Activated CD8-positive, alpha-beta memory T cell treated with anti-CD3 and anti-CD28 coated beads, Interleukin-2, amount 10 ng/mL, durations not matched to agents 7 days and 5 days (primary cell): ENCODE data around the gene KIAA0825. TPM values are rescaled to one million over a fixed set of nuclear protein-coding genes. Genes with fewer than 3 reads are reported as not detected.
"Not testable (repeated sequence)": the region's sequence is repeated elsewhere in the genome, so short reads cannot be mapped to it uniquely, and the experiment has no call there.

Experiments used
- ATAC-seq: fragments of 150-1000 bp; cut with Tn5 transposase; one replicate; pipeline ENCODE4 v1.10.0; 2021; ENCODE audit warnings: moderate library complexity
- CTCF ChIA-PET: fragments of 350-600 bp; sonication (Branson Sonifier 250); formaldehyde crosslinking; loops from one replicate; lab custom pipeline; 2021; ENCODE audit warnings: antibody characterized with exemption; lab: Charles Lee
- DNase-seq: peaks from one replicate; pipeline ENCODE4 v3.0.0-alpha.2; 2020
- H3K27ac Mint-ChIP-seq: one replicate; pipeline ENCODE4 v1.8.0; 2021; ENCODE audit warnings: mild to moderate bottlenecking, mixed read lengths
- H3K27me3 Mint-ChIP-seq: one replicate; pipeline ENCODE4 v1.8.0; 2021; ENCODE audit warnings: mixed read lengths
- H3K36me3 Mint-ChIP-seq: one replicate; pipeline ENCODE4 v1.8.0; 2021; ENCODE audit warnings: mild to moderate bottlenecking, mixed read lengths
- H3K4me1 Mint-ChIP-seq: one replicate; pipeline ENCODE4 v1.8.0; 2021; ENCODE audit warnings: mixed read lengths
- H3K4me3 Mint-ChIP-seq: one replicate; pipeline ENCODE4 v1.8.0; 2021; ENCODE audit warnings: mild to moderate bottlenecking, moderate library complexity, mixed read lengths
- H3K9me3 Mint-ChIP-seq: one replicate; pipeline ENCODE4 v1.8.0; 2022; ENCODE audit warnings: low read depth, mixed read lengths
- total RNA-seq, 2 experiments: library from RNA; stranded (reverse); gene quantifications; one replicate each; pipeline ENCODE4 v1.2.3, GENCODE V29; 2021

KIAA0825 gene
- total RNA-seq, 2 experiments from 2014 or later, result 2.7 to 3.3 TPM

- Mint-ChIP-seq H3K4me3 (no peak overlapping the region), H3K9me3 (no peaks in the 10 kb centered on the region), H3K27ac (no peak overlapping the region), H3K36me3 (no peaks in the 10 kb centered on the region), H3K4me1 (no peaks in the 10 kb centered on the region), H3K27me3 (no peaks in the 10 kb centered on the region)
- ATAC-seq, result no peak
- CTCF ChIA-PET, result no interaction called here
- no peak for DNase-seq
Measured at GRCh38 chr5:94360382-94361130, 257.8 kb downstream of the KIAA0825 start.

DNA sequence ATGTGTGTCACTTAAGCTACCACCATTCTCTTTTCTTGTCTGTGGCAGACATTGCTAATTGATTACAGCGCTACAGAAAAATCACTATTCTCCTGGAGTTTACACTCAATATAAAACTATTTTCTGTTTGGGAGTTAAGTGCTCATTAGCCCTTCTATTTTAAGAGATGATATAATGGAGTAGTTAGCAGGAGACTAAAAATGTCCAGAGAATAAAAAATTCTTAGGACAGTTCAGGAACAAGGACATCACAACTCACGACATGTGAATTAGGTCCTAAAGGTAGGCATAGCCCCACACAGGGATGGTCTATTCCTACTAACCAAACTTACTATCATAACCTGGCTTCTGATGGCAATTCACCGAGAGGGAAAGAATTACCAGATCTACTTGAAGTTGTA, 258.5 kb downstream of the KIAA0825 start:
- H3K27ac Mint-ChIP-seq, result no peak overlapping the region
- ATAC-seq (no peak), DNase-seq (no peak)
- no peaks in the 10 kb centered on the region for H3K27me3 Mint-ChIP-seq
- no peaks in the 10 kb centered on the region for H3K9me3 Mint-ChIP-seq
- no peaks in the 10 kb centered on the region for H3K36me3 Mint-ChIP-seq
- CTCF ChIA-PET, result no interaction called here
- H3K4me1 Mint-ChIP-seq, result no peaks in the 10 kb centered on the region
- no peak overlapping the region for H3K4me3 Mint-ChIP-seq

DNA sequence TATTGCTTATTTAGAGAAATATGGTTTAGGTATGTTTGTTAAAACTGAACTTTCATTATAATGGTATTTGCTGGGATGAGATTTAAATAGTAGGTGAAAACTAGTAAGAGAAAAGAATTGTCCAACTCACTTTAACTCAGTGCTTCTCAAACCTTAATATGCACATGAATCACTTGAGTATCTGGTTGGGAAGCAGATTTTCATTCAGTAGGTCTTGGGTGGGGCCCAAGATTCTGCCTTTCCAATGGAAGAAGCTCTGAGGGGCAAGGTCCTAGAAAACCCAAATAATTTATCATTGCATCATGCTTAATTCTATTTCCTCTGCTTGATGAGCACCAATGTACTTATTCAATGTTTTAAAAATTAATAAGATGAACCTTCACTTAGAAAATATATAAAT, 262.6 kb downstream of the KIAA0825 start:
- DNase-seq (no peak), ATAC-seq (no peak)
- no peak overlapping the region for H3K27ac Mint-ChIP-seq
- CTCF ChIA-PET, result no interaction called here
- H3K4me3 Mint-ChIP-seq, result no peak overlapping the region
- H3K27me3 Mint-ChIP-seq, result no peaks in the 10 kb centered on the region
- H3K36me3 Mint-ChIP-seq, result no peaks in the 10 kb centered on the region
- H3K4me1 Mint-ChIP-seq, result no peaks in the 10 kb centered on the region
- H3K9me3 Mint-ChIP-seq, result no peaks in the 10 kb centered on the region

DNA sequence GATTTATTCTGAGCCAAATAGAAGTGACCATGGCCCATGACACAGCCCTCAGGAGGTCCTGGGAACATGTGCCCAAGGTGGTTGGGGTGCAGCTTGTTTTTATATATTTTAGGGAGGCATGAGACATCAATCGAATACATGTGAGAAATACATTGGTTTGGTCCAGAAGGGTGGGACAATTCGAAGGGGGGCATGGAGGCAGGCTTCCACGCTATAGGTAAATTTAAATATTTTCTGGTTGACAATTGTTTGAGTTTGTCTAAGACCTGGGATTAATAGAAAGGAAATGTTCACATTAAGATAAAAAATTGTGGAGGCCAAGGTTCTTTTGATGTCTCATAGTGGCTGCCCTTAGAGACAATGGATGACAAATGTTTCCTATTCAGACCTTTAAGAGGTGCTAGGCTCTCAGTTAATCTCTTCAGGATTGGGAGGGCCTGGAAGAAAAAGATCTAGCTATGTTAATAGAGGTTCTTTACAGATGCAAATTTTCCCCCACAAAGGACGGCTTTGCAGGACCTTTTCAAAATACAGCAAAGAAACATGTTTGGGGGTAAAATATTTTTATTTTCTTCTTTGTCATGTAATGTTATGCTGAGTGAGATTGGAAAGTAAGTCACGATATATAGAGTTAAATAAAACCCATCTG, 263.4 kb downstream of the KIAA0825 start:
- H3K4me3 Mint-ChIP-seq, CTCF ChIA-PET, H3K9me3 Mint-ChIP-seq, H3K36me3 Mint-ChIP-seq, H3K4me1 Mint-ChIP-seq, H3K27me3 Mint-ChIP-seq, ATAC-seq, DNase-seq, H3K27ac Mint-ChIP-seq: not testable (repeated sequence)

DNA sequence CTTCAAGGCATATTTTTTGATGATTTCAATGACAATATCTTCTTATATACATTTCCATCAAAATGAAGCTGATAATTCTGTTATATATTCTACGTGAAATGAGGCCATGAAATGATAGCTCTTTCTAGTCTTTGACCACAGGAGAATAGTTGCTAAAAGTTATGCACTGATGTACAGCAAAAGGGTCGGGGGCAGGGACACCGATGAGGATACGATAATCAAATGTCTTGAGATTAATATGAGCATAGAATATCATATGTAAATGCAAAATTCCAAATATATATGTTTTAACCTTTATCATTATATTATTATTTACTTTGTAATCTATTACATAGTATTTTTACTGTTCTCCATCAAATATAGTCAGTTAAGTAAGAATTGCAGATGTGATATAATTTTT, 264.8 kb downstream of the KIAA0825 start:
- no peak for DNase-seq
- no peaks in the 10 kb centered on the region for H3K27me3 Mint-ChIP-seq
- CTCF ChIA-PET, result no interaction called here
- no peak overlapping the region for H3K27ac Mint-ChIP-seq
- H3K36me3 Mint-ChIP-seq, result peaks cover 2% of the 10 kb centered on the region
- H3K4me1 Mint-ChIP-seq, result peaks cover 6% of the 10 kb centered on the region
- no peak overlapping the region for H3K4me3 Mint-ChIP-seq
- H3K9me3 Mint-ChIP-seq, result no peaks in the 10 kb centered on the region
- ATAC-seq, result no peak

DNA sequence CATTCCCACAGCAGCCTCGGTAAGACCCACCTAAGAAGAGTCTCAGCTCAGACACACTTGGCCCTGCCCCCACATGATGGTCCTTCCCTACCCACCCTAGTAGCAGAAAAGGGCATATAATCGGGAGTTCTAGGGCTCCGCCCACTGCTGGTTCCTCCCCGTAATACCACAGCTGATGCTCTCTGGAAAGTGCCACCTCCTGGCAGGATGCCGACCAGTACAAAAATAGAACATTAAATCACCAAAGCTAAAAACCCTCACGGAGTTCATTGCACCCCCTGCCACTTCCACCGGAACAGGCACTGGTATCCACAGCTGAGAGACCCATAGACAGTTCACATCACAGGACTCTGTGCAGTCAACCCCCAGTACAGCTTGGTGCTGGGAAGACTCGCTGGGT, 271.3 kb downstream of the KIAA0825 start:
- Mint-ChIP-seq H3K27me3 (no peaks in the 10 kb centered on the region), H3K27ac (no peak overlapping the region), H3K9me3 (peaks cover 4% of the 10 kb centered on the region), H3K36me3 (peaks cover 2% of the 10 kb centered on the region), H3K4me1 (peaks cover 8% of the 10 kb centered on the region), H3K4me3 (no peak overlapping the region)
- CTCF ChIA-PET, result no interaction called here
- no peak for ATAC-seq
- no peak for DNase-seq

DNA sequence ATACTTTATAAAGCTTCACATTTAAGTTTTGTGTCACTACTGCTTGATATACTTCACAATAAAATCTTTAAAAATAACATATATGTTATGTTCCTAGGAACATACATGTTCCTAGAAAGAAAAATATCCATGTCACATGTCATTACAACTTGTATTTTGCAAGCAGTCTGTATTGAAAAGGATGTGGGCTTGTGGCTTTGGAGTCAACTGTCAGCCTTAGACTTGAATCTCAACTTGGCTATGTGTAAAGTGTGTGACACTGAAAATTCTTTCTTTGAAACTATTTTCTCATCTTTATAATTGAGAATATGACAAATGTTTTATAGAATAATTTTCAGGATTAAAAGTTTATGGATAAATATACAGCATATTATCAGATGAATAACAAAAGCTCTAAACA, 273.1 kb downstream of the KIAA0825 start:
- no peak overlapping the region for H3K4me3 Mint-ChIP-seq
- no peak for DNase-seq
- peaks cover 4% of the 10 kb centered on the region for H3K9me3 Mint-ChIP-seq
- peaks cover 8% of the 10 kb centered on the region for H3K4me1 Mint-ChIP-seq
- H3K27me3 Mint-ChIP-seq, result no peaks in the 10 kb centered on the region
- H3K36me3 Mint-ChIP-seq, result peaks cover 2% of the 10 kb centered on the region
- no peak overlapping the region for H3K27ac Mint-ChIP-seq
- ATAC-seq, result no peak
- CTCF ChIA-PET, result no interaction called here

DNA sequence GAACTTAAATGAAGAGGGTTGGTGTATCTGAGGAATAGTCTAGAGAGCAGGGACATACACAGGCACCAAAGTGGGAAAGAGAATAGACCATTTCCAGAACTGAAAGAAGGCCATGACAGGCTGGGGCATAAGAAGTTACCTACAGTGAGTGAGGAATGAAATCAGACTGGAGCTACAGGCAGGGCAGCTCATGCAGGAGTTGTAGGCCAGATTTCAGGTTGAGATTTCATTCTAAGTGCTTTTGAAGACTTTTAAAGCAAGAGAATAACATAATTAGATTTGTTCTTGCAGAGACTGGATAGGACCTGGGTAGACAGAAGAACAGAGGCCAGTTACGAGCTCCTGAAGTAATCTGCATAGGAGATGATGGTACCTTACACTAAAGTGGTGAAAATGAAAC, 280.8 kb downstream of the KIAA0825 start:
- CTCF ChIA-PET, result no interaction called here
- DNase-seq (no peak), ATAC-seq (no peak)
- Mint-ChIP-seq H3K4me3 (no peak overlapping the region), H3K27ac (no peak overlapping the region), H3K4me1 (no peaks in the 10 kb centered on the region), H3K27me3 (no peaks in the 10 kb centered on the region), H3K9me3 (no peaks in the 10 kb centered on the region), H3K36me3 (no peaks in the 10 kb centered on the region)

- Mint-ChIP-seq H3K4me3 (no peak overlapping the region), H3K4me1 (no peaks in the 10 kb centered on the region), H3K9me3 (no peaks in the 10 kb centered on the region), H3K27me3 (no peaks in the 10 kb centered on the region), H3K36me3 (no peaks in the 10 kb centered on the region), H3K27ac (no peak overlapping the region)
- CTCF ChIA-PET, result no interaction called here
- no peak for ATAC-seq
- DNase-seq, result no peak
Measured at GRCh38 chr5:94335936-94336335, 282.5 kb downstream of the KIAA0825 start.

DNA sequence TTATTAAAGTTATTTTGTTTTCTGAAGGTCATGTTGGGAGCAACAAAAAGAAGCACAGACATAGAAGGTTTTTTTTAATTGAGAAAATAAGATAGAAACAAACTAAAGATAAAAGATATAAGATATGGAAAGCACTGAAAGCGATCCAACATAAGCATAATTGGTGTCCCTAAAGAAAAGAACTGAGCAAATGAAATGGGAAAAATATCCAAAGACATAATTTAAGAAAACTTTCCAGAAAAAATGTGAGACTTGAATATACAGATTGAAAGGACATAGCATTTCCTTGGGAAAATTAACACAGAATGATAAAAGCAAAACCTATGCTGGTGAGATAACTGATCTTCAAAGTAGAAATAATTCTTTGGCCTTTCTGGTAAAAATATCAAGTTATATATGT, 289.3 kb downstream of the KIAA0825 start:
- H3K9me3 Mint-ChIP-seq, result peaks cover 7% of the 10 kb centered on the region

DNA sequence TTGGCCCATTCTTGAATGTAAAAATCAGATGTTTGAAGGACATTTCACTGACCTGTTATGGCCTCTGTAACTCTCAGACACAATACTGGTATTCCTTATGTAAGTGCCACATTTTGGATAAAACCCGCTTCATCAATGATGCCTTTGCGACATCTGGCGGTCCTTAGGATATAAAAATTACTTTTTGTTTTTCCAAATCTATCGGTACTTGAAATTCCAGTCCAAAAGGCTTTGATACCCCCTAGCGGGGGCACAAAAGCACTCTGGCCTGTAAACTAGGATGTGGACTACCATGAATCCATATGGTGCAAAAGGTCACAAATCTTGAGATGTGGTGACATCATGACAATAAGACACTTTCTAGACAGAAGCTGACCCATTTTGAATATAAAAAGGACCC, 291.8 kb downstream of the KIAA0825 start:
- CTCF ChIA-PET, result no interaction called here
- Mint-ChIP-seq H3K27ac (no peak overlapping the region), H3K9me3 (peaks cover 7% of the 10 kb centered on the region), H3K27me3 (no peaks in the 10 kb centered on the region), H3K4me3 (no peak overlapping the region), H3K4me1 (no peaks in the 10 kb centered on the region), H3K36me3 (no peaks in the 10 kb centered on the region)
- ATAC-seq (no peak), DNase-seq (no peak)

More for the DNA sequence above, 289.3 kb downstream of the KIAA0825 start:
- Mint-ChIP-seq H3K4me3 (no peak overlapping the region), H3K36me3 (no peaks in the 10 kb centered on the region), H3K4me1 (no peaks in the 10 kb centered on the region), H3K27me3 (no peaks in the 10 kb centered on the region), H3K27ac (no peak overlapping the region)
- ATAC-seq, result no peak
- CTCF ChIA-PET, result no interaction called here
- no peak for DNase-seq

- Mint-ChIP-seq H3K27ac (no peak overlapping the region), H3K27me3 (no peaks in the 10 kb centered on the region), H3K9me3 (no peaks in the 10 kb centered on the region), H3K36me3 (no peaks in the 10 kb centered on the region), H3K4me3 (no peak overlapping the region), H3K4me1 (no peaks in the 10 kb centered on the region)
- CTCF ChIA-PET, result no interaction called here
- ATAC-seq (no peak), DNase-seq (no peak)
Measured at GRCh38 chr5:94316916-94317838, 301.2 kb downstream of the KIAA0825 start.

GRCh38 chr5:94314460-94315131, 303.8 kb downstream of the KIAA0825 start:
- Mint-ChIP-seq H3K27ac (no peak overlapping the region), H3K9me3 (no peaks in the 10 kb centered on the region), H3K4me1 (no peaks in the 10 kb centered on the region), H3K27me3 (no peaks in the 10 kb centered on the region), H3K36me3 (no peaks in the 10 kb centered on the region), H3K4me3 (no peak overlapping the region)
- CTCF ChIA-PET, result no interaction called here
- no peak for ATAC-seq
- no peak for DNase-seq
